B cell (primary cell): ENCODE results near the gene CCL13.

Experiments used
- CTCF ChIP-seq: fragments of 200-600 bp; IDR thresholded peaks from one replicate; pipeline ENCODE4 v1.8.0; 2022; ENCODE audit warnings: antibody characterized with exemption, mild to moderate bottlenecking
- EZH2 ChIP-seq: IDR thresholded peaks from 2 replicates; pipeline ENCODE4 v1.6.1; 2012; ENCODE audit warnings: borderline replicate concordance, low read depth, mild to moderate bottlenecking, moderate library complexity, low read length; ENCODE audit not compliant: insufficient read depth, poor library complexity, severe bottlenecking

- no peak for TF ChIP-seq CTCF
- no peak for TF ChIP-seq EZH2
Measured at GRCh38 chr17:34308371-34308770, 47.9 kb upstream of the CCL13 start.
